Astrocyte of the hippocampus (primary cell): ENCODE measurements around the gene ACHE.

Source experiments
- DNase-seq: peaks from one replicate; pipeline ENCODE4 v3.0.0; 2011; ENCODE audit warnings: low read depth, low spot score

Gene ACHE

DNA sequence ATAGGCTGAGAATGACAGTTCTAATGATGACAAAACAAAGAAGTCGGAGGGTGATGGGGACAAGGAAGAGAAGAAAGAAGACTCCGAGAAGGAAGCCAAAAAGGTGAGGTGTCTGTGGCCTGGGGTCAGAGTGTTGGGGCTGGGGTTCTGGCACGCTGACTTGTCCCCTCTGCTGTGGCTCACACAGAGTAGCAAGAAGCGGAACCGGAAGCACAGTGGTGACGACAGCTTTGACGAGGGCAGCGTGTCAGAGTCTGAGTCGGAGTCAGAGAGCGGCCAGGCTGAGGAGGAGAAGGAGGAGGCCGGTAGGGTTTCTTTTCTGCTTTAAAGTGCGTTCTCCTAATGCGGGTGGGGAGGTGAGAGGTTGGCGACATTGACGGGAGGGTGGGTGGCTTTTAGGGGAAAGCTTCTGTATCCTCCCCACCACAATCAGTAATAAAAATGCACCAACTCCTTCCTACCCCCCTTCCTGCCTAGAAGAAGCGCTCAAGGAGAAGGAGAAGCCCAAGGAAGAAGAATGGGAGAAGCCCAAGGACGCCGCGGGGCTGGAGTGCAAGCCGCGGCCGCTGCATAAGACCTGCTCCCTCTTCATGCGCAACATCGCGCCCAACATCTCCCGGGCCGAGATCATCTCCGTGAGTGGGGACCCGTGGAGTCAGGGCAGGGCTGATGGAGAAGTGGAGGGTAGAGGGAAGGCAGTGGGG lies 10.8 kb downstream of the ACHE start:
- no peak for DNase-seq

DNA sequence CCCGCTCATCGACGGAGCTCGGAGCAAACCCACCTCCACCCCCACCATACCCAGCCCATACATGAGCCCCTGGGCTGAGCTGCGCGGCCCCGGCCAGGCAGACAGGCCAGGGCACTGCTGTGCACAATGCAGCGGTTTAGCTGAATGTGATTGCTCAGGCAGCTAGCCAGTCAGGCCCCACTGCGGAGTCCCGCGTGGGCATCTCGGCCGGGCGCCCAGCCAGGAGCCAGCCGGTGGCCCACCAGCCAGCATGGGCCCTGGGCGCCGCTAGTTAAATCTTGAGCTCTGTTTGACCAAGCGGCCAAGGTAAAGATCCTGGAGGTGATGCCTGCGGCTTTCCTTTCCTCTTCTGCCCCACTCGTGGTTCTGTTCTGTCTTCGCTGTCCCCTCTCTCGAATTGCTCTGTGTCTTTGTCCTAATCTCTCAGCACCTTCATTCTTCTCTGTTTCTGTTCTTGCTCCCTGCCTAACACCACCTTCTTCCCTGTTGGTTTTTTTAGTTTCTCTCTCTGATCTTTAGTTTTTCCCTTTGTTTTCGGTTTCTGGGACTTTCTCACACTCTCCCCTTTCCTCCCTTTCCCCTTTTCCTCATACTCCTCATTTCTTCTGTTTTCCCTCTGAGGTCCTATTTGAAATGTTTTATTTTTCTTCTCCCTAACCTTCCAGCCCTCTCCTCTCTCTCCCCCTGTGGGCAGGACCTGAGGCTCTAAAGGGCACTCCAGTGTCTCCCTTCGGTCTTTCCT lies 12.7 kb downstream of the ACHE start:
- no peak for DNase-seq

DNA sequence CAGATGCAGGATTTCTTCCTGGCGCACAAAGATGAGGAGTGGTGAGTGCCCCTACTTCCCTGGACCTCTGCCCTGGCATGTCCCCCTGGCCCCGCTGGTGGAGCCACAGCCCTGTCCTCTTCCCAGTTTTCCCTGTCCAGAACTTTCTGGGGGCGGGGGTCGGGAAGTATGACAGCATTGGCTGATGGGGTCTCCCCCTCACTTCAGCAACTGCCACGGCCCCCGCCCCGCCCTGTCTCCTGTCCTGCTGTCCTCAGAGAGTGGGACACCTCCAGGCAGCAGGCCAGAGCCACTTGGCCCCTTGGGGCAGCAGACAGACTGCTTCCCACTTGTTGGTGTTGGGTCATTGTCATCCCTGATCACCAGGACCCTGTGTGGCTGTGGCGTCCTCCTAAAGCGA lies 13.5 kb downstream of the ACHE start:
- DNase-seq, result no peak

DNA sequence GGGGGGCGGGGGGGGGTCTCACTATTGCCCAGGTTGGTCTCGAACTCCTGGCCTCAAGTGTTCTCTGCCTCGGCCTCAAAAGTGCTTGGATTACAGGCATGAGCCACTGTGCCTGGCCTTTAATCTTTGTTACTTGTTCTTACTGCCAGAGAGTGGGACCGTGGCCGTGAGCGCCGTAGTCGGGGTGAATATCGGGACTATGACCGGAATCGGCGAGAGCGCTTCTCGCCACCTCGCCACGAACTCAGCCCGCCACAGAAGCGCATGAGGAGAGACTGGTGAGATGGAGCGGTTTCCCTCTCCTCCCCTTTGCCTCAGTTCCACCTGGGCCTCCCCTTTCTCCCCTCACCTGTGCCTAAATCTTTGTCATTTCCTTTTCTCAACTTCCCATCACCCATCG lies 14.6 kb downstream of the ACHE start:
- no peak for DNase-seq

DNA sequence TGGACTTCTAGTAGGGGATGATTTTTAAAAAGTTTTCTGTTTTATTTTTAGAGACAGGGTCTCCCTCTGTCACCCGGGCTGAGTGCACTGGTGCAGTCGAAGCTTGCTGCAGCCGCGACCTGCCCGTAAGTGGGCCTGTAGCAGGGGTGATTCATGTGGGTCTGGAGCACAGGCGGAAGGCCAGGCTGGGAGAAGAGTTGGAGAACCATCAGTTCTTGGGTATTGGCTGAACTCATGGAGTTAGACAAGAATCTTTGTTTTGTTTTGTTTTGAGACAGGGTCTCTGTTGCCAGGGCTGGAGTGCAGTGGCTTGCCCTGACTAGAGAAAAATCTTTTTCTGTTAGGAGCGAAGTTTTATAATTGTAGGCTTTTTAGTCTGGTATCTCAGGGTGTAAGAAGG lies 15.0 kb downstream of the ACHE start:
- DNase-seq, result no peak

DNA sequence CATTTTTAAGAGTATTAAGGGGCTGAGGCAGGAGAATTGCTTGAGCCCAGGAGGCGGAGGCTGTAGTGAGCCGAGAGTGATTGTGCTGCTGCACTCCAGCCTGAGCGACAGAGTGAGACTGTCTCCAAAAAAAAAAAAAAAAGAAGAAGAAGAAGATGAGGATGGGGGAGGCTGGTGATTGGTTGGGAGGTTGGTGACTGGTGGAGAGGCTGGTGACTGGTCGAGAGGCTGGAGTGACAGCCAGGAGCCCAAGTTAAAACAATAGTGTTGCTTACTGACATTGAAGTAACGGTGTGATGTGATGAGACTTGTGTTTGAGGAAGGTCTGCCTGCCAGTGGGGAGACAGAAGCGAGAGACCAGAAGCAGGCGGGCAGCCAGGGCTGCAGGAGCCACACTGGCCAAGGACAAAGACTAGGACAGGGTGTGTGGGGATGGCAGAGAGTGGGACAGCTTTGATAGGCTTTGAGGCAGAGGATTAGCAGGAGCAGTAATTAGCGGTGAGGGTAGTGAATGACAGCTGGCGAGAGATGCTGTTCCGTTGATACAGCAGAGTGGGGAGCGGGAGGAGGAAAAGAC lies 15.9 kb downstream of the ACHE start:
- DNase-seq, result peak; percentile 33

DNA sequence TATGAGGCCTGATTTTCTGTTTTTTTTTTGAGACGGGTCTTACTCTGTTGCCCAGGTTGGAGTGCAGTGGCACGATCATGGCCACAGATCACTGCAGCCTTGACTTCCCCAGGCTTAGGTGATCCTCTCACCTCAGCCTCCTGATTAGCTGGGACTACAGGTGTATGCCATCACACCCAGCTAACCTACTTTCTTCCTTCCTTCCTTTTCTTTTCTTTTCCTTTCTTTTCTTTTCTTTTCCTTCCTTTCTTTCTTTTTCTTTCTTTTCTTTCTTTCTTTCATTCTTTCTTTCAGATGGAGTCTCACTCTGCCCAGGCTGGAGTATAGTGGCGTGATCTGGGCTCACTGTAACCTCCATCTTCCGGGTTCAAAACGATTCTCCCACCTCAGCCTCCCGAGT lies 17.0 kb downstream of the ACHE start:
- no peak for DNase-seq

DNA sequence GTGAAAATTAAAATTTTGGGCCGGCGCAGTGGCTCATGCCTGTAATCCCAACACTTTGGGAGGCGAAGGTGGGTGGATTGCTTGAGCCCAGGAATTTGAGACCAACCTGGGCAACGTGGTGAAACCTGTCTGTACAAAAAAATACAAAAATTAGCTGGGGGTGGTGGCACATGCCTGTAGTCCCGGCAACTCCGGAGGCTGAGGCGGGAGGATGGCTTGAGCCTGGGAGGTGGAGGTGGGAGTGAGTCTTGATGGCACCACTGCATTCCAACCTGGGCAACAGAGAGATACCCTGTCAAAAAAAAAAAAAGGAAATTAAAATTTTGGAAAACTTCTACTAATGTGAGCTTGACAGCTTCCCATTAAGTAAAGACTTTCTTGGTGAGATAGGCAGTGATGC lies 17.7 kb downstream of the ACHE start:
- DNase-seq, result no peak

DNA sequence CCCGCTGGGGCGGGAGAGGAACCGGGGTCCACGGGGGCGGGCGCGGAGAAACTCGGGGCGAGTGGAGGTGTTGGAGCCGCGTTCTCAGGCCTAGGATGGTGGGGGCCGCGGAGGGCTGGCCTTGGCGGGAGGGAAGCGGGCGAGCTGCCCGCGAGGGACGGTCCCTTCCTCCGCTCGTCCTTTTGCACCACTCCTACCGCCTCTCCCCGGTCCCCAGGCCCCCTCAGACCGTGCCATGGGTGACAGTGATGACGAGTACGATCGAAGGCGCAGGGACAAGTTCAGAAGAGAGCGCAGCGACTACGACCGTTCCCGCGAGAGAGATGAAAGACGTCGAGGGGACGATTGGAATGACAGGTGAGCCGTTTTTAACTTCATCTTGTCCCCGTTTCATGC lies 20.3 kb downstream of the ACHE start:
- peak; percentile 51 for DNase-seq

DNA sequence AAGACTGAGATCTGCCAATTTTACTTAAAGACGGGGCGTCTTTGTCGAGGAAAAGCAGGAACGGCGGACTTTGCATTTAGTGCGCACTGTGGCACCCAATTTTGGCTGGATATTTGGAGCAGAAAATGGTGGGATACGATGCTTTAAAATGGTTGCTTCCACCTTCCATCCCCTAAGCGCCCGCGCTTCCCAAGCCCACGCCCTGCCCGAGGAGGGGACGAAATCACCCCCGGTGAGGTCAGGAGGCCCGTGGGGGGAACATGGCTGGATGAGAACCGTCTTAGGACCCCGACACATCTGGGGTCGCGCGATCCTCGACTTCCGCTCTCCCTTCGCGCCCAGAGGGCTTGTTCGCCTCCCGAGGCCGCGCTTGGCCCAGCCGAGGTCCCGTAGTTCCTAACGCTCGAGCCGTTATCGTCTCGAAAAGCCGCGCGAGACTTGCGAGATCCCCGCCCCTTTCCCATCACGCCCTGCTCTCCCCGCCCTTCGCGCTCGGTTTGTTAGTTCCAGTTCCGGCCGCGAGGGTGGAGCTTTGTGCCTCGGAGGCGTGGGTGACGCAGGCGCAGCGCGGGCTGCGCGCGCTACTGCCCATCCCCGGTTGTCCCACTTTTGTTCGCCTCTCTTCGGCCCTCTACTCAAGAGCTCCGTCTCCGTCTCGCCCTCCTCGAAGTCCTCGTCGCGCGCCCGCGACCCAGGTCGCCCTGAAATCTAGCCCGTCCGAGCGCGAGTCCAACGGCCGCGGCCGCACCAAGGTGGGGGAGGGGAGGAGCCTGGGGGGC lies 20.9 kb downstream of the ACHE start, which contains the start of gene SRRT:
SRRT (plus strand) TSS at position 527 of the 779 bp plus-strand sequence. CDS start 488 bp downstream, outside the sequence.
- peak; percentile 99 for DNase-seq

DNA sequence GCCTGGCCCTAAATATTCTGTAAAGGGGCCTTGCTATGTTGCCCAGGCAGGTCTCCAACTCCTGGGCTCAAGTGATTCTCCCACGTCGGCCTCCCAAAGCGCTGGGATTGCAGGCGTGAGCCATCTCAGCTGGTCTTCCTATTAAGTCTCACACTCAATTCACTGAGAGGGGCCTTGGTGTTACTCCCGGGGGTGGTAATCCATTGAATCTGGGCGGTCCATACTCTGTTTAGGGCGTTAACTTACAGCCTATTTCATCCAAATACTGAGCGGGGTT lies 21.4 kb downstream of the ACHE start:
- no peak for DNase-seq

DNA sequence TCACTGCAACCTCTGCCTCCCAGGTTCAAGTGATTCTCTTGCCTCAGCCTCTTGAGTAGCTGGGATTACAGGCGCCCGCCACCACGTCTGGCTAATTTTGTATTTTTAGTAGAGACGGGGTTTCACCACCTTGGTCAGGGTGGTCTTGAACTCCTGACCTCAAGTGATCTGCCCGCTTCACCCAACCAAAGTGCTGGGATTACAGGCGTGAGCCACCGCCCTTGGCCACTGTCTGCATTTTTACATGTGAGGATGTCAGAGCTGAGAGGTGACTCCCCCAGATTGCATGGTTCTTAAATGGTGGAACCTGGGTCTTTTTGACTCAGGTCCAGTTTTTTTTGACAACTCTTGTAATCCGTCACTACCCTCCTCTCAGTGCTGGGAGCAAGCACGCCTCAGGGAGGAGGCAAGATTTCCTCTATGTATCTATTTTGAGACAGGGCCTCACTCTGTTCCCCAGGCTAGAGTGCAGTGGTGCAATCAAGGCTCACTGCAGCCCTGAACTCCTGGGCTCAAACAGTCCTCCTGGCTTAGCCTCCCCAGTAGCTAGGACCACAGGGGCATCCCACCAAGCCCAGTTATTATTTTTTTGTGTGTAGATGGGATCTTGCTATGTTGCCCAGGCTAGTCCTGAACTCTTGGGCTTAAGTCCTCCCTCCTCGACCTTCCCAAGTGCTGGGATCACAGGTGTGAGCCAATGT lies 21.9 kb downstream of the ACHE start:
- no peak for DNase-seq

DNA sequence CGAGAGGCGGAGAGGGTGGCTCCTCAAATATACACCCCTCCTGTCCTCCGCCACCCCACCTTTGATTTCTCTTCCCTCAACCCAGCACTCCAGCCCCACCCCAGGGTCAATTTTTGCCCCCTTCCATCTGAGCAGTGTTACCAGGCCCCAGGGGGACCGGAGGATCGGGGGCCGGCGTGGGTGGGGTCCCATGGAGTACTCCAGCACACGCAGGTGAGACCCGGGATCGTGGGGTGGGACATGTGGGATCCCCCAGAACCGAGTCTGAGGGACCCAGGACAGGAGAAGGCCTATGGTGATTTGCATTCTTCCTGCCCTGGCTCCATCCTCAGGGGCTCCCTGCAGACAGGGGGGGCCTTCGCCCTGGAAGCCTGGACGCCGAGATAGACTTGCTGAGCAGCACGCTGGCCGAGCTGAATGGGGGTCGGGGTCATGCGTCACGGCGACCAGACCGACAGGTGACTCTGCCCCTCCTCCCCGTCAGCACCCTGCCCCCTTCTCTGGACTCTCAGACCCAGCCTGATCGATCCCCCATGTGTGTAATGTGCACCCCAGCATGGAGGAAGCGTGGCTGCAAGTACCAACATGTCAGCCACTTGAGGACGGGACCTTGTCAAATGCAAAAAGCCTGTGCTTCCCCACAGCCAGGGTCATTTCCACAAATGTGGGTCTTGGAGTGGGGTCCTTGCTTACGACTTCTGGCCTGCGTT lies 27.8 kb downstream of the ACHE start:
- peak; percentile 36 for DNase-seq

DNA sequence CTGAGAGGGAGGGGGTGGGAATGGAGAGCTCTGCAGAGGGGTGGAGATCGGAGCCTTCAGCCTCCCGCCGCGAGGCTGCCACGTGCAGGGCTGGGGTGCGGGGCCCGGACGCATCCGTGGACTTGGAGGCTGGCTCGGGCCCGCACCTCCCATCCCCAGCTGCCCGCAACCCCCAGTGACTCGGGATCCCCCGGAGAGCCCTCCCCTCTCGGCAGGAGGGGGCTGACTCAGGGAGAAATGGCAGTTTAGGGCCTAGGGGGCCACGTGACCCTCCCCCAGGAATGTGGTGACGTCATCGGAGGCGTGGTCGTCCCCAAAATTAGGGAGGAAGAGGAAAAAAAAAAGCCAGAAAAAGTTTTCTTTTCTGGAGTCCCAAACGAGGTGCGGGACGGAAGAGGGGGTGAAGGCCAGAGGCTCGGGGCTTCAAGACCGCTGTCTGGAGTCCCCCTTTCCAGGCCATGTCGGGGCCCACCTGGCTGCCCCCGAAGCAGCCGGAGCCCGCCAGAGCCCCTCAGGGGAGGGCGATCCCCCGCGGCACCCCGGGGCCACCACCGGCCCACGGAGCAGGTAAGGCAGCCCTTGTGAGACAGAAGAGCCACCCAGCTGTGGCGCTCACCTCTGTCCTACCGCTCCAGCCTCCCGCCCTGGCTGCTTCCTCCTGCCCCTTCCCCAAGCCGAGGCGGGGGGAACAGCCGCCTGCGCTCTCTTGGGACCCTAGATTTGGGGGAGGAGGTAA lies 28.5 kb downstream of the ACHE start, which contains the start of gene TRIP6:
TRIP6 (plus strand) TSS at position 348 of the 736 bp plus-strand sequence; CDS start at position 459, 111 bp downstream.
- DNase-seq, result peak; percentile 97

DNA sequence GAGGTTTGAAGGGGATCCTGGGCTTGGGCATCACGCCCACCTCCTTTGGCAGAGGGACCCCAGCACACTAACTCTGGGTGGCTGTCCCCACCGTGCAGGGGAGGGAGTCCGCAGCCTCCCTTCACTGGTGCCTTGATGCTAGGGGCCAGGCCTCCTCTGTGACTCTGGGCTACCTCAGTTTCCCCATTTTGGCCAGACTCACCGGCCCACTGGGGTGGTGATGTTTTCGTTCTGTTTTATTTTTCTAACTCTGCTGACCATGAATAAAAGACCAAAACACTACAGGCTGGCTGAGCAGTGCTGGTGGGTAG lies 29.0 kb downstream of the ACHE start:
- DNase-seq, result no peak

DNA sequence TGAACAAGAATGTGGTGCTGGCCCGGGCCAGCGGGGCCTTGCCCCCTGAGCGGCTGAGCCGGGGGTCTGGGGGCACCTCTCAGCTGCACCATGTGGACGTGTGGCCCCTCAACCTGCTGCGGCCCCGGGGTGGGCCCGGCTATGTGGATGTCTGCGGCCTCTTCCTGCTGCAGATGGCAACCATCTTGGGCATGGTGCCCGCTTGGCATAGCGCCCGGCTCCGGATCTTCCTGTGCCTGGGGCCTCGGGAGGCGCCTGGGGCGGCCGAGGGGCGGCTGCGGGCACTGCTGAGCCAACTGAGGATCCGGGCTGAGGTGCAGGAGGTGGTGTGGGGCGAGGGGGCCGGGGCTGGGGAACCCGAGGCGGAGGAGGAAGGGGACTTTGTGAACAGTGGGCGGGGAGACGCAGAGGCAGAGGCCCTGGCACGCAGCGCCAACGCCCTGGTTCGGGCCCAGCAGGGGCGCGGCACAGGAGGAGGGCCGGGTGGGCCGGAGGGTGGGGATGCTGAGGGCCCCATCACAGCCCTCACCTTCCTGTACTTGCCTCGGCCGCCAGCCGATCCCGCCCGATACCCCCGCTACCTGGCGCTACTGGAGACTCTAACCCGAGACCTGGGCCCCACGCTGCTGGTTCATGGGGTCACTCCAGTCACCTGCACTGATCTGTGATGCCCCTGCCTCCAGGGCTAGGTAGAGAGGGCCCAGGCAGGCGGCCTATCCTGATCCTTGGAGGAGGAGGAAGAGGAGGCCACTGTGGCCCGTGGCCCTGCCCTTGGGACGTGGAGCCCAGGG lies 29.6 kb downstream of the ACHE start:
- peak; percentile 81 for DNase-seq

DNA sequence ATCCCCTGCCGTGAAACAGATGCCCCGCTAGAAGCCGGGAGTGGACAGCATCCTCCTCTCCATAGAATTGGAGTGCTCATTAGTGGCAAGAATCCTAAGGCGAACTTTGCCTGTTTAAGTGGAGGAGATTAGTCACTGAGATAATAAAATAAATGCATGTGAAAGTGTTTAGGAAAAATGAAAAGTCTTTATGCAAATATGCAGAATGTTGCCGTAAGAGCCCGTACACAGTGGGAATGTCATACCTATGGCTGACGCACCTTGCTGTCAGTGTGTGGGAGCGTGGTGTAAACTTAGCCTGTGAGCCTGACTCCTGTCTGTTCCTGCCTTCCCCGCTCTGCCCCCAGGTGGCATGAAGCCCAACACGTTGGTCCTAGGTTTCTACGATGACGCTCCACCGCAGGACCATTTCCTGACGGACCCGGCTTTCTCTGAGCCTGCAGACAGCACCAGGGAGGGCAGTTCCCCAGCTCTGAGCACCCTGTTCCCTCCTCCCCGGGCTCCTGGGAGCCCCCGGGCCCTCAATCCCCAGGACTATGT lies 30.2 kb downstream of the ACHE start:
- DNase-seq, result peak; percentile 77

DNA sequence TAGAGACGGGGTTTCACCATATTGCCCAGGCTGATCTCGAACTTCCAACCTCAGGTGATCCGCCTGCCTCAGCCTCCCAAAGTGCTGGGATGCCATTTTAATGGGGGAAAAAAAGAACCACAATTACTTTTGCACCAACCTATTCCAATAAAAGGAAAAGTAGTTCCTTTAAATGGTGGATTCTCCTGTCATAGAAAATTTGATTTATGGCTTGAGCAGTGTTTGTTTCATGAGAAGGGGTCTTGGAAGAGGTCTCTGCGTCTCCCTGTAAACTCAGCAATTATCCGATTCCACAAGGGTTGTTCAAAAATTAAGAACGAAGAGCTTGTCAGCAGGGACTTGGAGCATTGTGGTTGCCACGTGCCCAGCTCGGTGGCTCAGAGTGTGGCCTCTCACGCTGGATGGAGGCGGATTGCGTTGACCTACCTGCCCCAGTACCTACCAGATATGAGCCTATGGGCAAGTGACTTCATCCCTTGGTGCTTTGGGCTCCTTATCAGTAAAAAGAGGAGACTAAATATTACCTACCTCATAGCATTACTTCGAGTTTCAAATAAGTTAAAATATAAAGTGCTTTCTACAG lies 31.3 kb downstream of the ACHE start:
- peak; percentile 0 for DNase-seq

DNA sequence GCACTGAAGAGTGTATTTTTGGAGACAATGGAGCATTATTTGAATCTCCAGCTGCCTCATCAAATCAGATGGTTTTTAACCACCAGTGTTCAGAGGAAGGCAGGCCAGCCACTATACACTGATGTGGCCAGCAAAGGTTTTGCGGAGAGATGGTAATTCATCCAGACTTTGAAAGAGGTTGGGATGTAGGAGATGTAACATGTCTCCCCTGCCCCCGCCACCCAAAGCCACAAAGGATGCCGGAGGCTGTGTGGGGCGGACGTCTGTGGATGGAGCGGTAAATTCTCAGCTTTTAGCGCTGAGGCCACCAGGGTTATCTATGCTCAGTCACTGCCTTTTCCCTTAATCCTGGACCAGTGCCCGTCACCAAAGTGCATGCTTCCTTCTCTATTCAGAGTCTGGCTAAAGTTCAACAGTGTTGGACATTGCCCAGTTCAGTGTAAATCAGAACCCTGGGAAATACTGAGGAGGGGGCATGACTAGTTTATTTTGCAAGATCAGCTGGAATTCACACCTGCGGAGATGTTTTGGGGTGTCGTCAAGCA lies 32.2 kb downstream of the ACHE start:
- DNase-seq, result peak; percentile 82
